ENCODE data around the gene FNDC3B.

FNDC3B gene

DNA sequence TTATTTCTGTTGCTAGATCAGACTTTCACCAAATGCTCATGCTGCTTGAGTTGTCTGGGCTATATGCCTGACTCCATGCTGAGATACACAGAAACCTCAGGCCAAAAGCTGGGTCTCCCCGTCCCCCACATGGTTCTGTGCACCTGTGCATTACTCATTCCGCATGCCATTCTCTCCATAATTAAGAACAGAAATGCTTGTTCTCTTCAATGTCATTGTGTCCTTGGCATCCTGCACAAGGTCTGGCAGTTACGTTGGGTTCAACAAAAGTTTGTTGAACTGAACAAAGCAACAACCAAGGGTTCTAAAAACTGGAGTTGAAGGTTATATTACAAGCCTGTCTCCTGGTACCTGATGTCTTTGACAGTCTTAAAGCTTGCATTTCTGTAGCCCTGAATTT is 177.5 kb downstream of the FNDC3B start:
- Histone ChIP-seq H3K27me3 (ENCODE audit: insufficient read depth, low read length) (no peaks in the 10 kb centered on the region), H3K4me3 (ENCODE audit: low read depth, low read length, poor library complexity, severe bottlenecking) (no peak overlapping the region), H3K9me3 (ENCODE audit: low read length) (no peaks in the 10 kb centered on the region), H3K36me3 (ENCODE audit: insufficient read depth, low read length) (no peaks in the 10 kb centered on the region), H2AFZ (ENCODE audit: low read length) (no peak overlapping the region), H3K9me2 (ENCODE audit: low read depth, low read length) (no peaks in the 10 kb centered on the region), H4K20me1 (ENCODE audit: insufficient read depth, low read length) (no peaks in the 10 kb centered on the region), H3K4me1 (ENCODE audit: insufficient read depth, low read length, severe bottlenecking) (no peaks in the 10 kb centered on the region), H3K27ac (ENCODE audit: low read depth, low read length, poor library complexity, severe bottlenecking) (no peak overlapping the region), H3K4me2 (ENCODE audit: low read length) (no peak overlapping the region), H3K79me2 (ENCODE audit: insufficient read depth, low read length) (no peaks in the 10 kb centered on the region), H3K9ac (ENCODE audit: low read length) (no peak overlapping the region), H3F3A (ENCODE audit: insufficient read depth, low read length) (no peaks in the 10 kb centered on the region)
- TF ChIP-seq CTCF (IDR thresholded peaks at IDR 0.05; ENCODE audit: low read length): no peak
- no peak for TF ChIP-seq EZH2 (IDR thresholded peaks at IDR 0.05; ENCODE audit: borderline replicate concordance, low read length)

- no peaks in the 10 kb centered on the region for H4K20me1 ChIP-seq (ENCODE audit: insufficient read depth, low read length)
- H3K27ac ChIP-seq (ENCODE audit: low read depth, low read length, poor library complexity, severe bottlenecking): no peak overlapping the region
These were observed 178.5 kb downstream of the FNDC3B start for GRCh38 chr3:172217877-172218276.

DNA sequence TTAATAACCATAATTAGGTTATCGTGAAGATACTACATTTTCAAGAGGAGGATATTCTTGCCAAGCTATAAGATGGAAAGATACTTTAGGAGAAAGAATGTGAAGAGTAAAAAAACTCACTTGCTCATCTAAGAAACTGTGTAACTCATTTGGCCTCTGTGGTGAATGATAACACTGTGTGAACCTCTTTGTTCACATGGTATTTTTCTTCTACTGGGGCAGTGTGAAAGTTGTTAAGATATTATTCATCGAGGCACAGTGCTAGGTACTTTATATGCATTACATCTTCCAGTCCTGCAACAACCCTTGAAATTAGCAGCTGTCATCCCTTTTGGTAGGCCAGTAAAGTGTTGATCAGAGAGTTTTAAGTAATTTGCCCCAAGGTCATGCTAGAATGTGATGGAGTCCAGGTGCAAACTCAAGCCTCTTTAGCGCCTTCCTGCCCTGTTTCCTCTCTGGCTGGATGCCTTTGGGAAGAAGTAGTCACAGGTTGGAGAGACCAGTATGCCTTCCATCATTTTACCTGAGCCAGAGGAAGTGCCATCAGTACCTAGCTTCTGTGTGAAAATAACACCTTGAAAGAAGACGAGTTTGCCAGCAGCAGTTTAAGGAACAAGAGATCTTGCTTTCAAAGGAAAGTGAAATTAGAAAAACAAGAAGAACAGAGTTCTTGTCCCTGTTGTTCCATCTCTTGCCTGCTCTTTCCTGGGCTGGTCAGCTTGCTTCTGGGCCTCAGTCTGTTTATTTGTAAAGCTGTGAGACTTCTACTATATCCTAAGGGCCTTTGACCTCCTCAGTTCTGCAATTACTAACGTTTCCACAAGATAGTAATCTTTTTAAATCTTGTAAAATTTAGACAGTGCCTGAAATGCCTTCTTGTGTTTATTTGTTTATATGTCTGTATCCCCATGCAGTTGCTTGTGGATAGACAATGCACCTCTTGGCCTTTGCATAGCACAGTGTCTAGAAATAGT is 179.3 kb downstream of the FNDC3B start:
- Histone ChIP-seq H3K9me2 (ENCODE audit: low read depth, low read length) (no peaks in the 10 kb centered on the region), H3K4me2 (ENCODE audit: low read length) (no peak overlapping the region), H3K27ac (ENCODE audit: low read depth, low read length, poor library complexity, severe bottlenecking) (no peak overlapping the region), H3K4me3 (ENCODE audit: low read depth, low read length, poor library complexity, severe bottlenecking) (no peak overlapping the region), H2AFZ (ENCODE audit: low read length) (no peak overlapping the region), H3K9ac (ENCODE audit: low read length) (no peak overlapping the region), H3K79me2 (ENCODE audit: insufficient read depth, low read length) (no peaks in the 10 kb centered on the region), H3F3A (ENCODE audit: insufficient read depth, low read length) (no peaks in the 10 kb centered on the region), H4K20me1 (ENCODE audit: insufficient read depth, low read length) (no peaks in the 10 kb centered on the region), H3K36me3 (ENCODE audit: insufficient read depth, low read length) (no peaks in the 10 kb centered on the region), H3K4me1 (ENCODE audit: insufficient read depth, low read length, severe bottlenecking) (no peaks in the 10 kb centered on the region), H3K27me3 (ENCODE audit: insufficient read depth, low read length) (no peaks in the 10 kb centered on the region), H3K9me3 (ENCODE audit: low read length) (no peaks in the 10 kb centered on the region)
- no peak for TF ChIP-seq CTCF (IDR thresholded peaks at IDR 0.05; ENCODE audit: low read length)
- TF ChIP-seq EZH2 (IDR thresholded peaks at IDR 0.05; ENCODE audit: borderline replicate concordance, low read length): no peak

More at GRCh38 chr3:172217877-172218276, 178.5 kb downstream of the FNDC3B start:
- no peaks in the 10 kb centered on the region for H3K9me2 ChIP-seq (ENCODE audit: low read depth, low read length)
- H3K4me2 ChIP-seq (ENCODE audit: low read length): no peak overlapping the region
- H3K79me2 ChIP-seq (ENCODE audit: insufficient read depth, low read length): no peaks in the 10 kb centered on the region
- H3F3A ChIP-seq (ENCODE audit: insufficient read depth, low read length): no peaks in the 10 kb centered on the region
- H3K4me3 ChIP-seq (ENCODE audit: low read depth, low read length, poor library complexity, severe bottlenecking): no peak overlapping the region
- H2AFZ ChIP-seq (ENCODE audit: low read length): no peak overlapping the region
- H3K9me3 ChIP-seq (ENCODE audit: low read length): no peaks in the 10 kb centered on the region
- H3K27me3 ChIP-seq (ENCODE audit: insufficient read depth, low read length): no peaks in the 10 kb centered on the region
- TF ChIP-seq CTCF (IDR thresholded peaks at IDR 0.05; ENCODE audit: low read length): no peak
- no peak for TF ChIP-seq EZH2 (IDR thresholded peaks at IDR 0.05; ENCODE audit: borderline replicate concordance, low read length)
- no peak overlapping the region for H3K9ac ChIP-seq (ENCODE audit: low read length)
- H3K36me3 ChIP-seq (ENCODE audit: insufficient read depth, low read length): no peaks in the 10 kb centered on the region
- H3K4me1 ChIP-seq (ENCODE audit: insufficient read depth, low read length, severe bottlenecking): no peaks in the 10 kb centered on the region

Data from OCI-LY1 (cell line).